Measurements from ENCODE around the gene DCAF4. TPM values are rescaled to one million over a fixed set of nuclear protein-coding genes. Genes with fewer than 3 reads are reported as not detected.

Gene DCAF4
- polyA plus RNA-seq, 1 donor from 2014 or later, result 16.5 TPM

GRCh38 chr14:72909163-72909562 lies 17.1 kb upstream of the DCAF4 start:
- Histone ChIP-seq H3K9ac (ENCODE audit: low read length) (no peak overlapping the region), H3K9me2 (ENCODE audit: insufficient read depth, low read length) (no peaks in the 10 kb centered on the region), H3K4me3 (ENCODE audit: low read length) (no peak overlapping the region), H3K27ac (ENCODE audit: low read length) (no peak overlapping the region), H4K20me1 (ENCODE audit: insufficient read depth) (no peaks in the 10 kb centered on the region), H3K36me3 (ENCODE audit: insufficient read depth, low read length) (no peaks in the 10 kb centered on the region), H2AFZ (ENCODE audit: low read depth, low read length) (no peak overlapping the region), H3K79me2 (replicated peaks; ENCODE audit: insufficient read depth, low read length) (no peaks in the 10 kb centered on the region), H3K4me2 (ENCODE audit: low read length) (no peak overlapping the region), H3F3A (ENCODE audit: insufficient read depth, low read length, poor library complexity, severe bottlenecking) (no peaks in the 10 kb centered on the region), H3K9me3 (ENCODE audit: low read length) (no peaks in the 10 kb centered on the region), H3K27me3 (ENCODE audit: insufficient read depth, low read depth, low read length) (no peaks in the 10 kb centered on the region)
- TF ChIP-seq MXI1 (conservative IDR thresholded peaks at IDR 0.05; ENCODE audit: poor library complexity, severe bottlenecking) (no peak), CTCF (IDR thresholded peaks at IDR 0.05; ENCODE audit: poor library complexity, severe bottlenecking) (no peak), EZH2 (IDR thresholded peaks at IDR 0.05; ENCODE audit: borderline replicate concordance, insufficient read depth, low read length, poor library complexity, severe bottlenecking) (no peak), REST (IDR thresholded peaks at IDR 0.05; ENCODE audit: borderline replicate concordance) (no peak), SMC3 (conservative IDR thresholded peaks at IDR 0.05; ENCODE audit: poor library complexity) (no peak), POLR2AphosphoS5 (IDR thresholded peaks at IDR 0.05) (no peak), TAF1 (IDR thresholded peaks at IDR 0.05; ENCODE audit: low read depth) (no peak), RAD21 (conservative IDR thresholded peaks at IDR 0.05) (no peak), EP300 (conservative IDR thresholded peaks at IDR 0.05; ENCODE audit: poor library complexity, severe bottlenecking) (no peak)

GRCh38 chr14:72913809-72914208 lies 12.5 kb upstream of the DCAF4 start:
- no peak for TF ChIP-seq EZH2 (IDR thresholded peaks at IDR 0.05; ENCODE audit: borderline replicate concordance, insufficient read depth, low read length, poor library complexity, severe bottlenecking)
- TF ChIP-seq POLR2AphosphoS5 (IDR thresholded peaks at IDR 0.05), result no peak
- TF ChIP-seq EP300 (conservative IDR thresholded peaks at IDR 0.05; ENCODE audit: poor library complexity, severe bottlenecking), result no peak
- no peak overlapping the region for H3K4me3 ChIP-seq (ENCODE audit: low read length)

More at GRCh38 chr14:72913809-72914208, 12.5 kb upstream of the DCAF4 start:
- Histone ChIP-seq H3K27ac (ENCODE audit: low read length) (no peak overlapping the region), H2AFZ (ENCODE audit: low read depth, low read length) (no peak overlapping the region), H3K9me3 (ENCODE audit: low read length) (no peaks in the 10 kb centered on the region), H3K9me2 (ENCODE audit: insufficient read depth, low read length) (no peaks in the 10 kb centered on the region), H3K79me2 (replicated peaks; ENCODE audit: insufficient read depth, low read length) (no peaks in the 10 kb centered on the region), H3K9ac (ENCODE audit: low read length) (no peak overlapping the region), H3K4me2 (ENCODE audit: low read length) (no peak overlapping the region), H3K27me3 (ENCODE audit: insufficient read depth, low read depth, low read length) (no peaks in the 10 kb centered on the region), H4K20me1 (ENCODE audit: insufficient read depth) (no peaks in the 10 kb centered on the region), H3F3A (ENCODE audit: insufficient read depth, low read length, poor library complexity, severe bottlenecking) (no peaks in the 10 kb centered on the region), H3K36me3 (ENCODE audit: insufficient read depth, low read length) (no peaks in the 10 kb centered on the region)

All from neural cell (in vitro differentiated cells).